Esophagus squamous epithelium (tissue), 4 donors: Measurements from ENCODE around the gene ARHGAP44.

Experiments used
- CTCF ChIP-seq, 6 experiments: fragments of 450-650 bp in 4 of 6; fragments of 200-600 bp in 2 of 6; sonication (generic) in 2 of 6; IDR thresholded peaks; one replicate each; pipeline ENCODE4 v1.5.1; 2016 to 2019; ENCODE audit warnings: antibody characterized with exemption in 6 of 6, mild to moderate bottlenecking in 4 of 6, moderate library complexity in 4 of 6
- POLR2A ChIP-seq, 4 donors: fragments of 450-650 bp; IDR thresholded peaks; one replicate each; pipeline ENCODE4 v1.6.1; 2017; ENCODE audit warnings: antibody characterized with exemption in 4 of 4, mild to moderate bottlenecking in 4 of 4, moderate library complexity in 3 of 4

DNA sequence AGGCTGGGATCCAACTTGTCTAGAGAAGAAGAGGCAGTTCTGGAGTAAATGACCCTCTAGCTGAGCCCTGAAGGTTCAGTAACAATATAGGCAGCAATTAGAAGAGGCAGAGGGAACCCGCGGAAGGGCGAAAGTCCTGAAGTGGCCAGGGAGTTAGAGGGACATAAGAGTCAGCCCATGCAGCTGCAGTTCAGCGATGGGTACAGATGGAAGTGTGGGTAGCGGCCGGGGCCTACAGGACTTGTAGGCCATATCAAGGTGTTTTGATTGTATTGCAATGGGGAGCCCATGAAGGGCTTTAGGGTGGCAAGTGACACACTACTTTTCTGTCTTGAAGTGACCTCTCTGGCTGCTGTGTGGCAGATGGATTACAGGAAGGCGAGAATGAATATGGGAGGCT lies 225.5 kb downstream of the ARHGAP44 start:
- no peak for TF ChIP-seq CTCF (IDR thresholded peaks at IDR 0.05)
- no peak for TF ChIP-seq POLR2A (IDR thresholded peaks at IDR 0.05)
